LNCAP (cell line): ENCODE measurements around the gene ST7.

ENCODE experiments used
- TF ChIP-seq, protein P1 (sequence below): fragments of 450-650 bp; IDR thresholded peaks from 2 replicates; pipeline ENCODE4 v1.5.1; 2017; ENCODE audit warnings: mild to moderate bottlenecking

ST7 gene

DNA sequence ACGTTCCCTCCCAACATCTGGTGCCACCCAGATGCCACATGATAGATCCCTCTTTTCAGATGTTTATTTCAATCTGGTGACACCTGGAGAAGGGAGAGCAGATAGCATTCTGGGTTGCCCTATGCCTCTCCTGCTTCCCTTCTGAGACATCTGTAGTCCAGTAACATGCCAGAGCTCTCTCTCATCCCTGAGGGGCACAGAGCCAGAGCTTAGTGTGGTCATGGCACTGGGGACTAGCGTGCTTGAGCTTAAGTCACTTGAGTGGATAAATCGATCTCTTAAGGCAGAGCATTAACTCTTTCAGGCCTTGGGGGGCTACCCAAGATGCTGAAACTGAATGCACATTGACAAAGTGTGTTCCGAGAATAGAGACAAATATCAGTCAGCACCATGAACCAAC is 321.6 kb downstream of the ST7 start:
- TF ChIP-seq, protein P1, sequence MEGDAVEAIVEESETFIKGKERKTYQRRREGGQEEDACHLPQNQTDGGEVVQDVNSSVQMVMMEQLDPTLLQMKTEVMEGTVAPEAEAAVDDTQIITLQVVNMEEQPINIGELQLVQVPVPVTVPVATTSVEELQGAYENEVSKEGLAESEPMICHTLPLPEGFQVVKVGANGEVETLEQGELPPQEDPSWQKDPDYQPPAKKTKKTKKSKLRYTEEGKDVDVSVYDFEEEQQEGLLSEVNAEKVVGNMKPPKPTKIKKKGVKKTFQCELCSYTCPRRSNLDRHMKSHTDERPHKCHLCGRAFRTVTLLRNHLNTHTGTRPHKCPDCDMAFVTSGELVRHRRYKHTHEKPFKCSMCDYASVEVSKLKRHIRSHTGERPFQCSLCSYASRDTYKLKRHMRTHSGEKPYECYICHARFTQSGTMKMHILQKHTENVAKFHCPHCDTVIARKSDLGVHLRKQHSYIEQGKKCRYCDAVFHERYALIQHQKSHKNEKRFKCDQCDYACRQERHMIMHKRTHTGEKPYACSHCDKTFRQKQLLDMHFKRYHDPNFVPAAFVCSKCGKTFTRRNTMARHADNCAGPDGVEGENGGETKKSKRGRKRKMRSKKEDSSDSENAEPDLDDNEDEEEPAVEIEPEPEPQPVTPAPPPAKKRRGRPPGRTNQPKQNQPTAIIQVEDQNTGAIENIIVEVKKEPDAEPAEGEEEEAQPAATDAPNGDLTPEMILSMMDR: no peak

DNA sequence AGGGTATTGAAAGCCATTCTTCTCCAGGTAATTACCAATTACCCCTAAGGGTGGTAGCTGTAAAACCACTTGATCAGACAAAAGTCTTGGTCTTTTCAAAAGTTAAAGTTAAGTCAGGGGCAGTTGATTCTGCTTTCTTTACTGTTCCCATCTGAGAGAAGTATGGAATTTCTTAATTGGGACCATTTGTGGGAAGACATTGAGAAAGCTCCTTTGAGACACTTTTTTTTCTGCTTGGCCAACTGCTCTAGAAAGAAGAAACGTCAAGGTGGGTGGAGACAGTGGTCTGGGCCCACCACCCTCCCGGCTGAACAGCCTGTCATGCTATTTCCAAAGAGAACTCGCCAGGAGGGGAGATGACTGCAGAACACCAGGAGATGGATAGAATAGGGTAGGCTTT is 324.3 kb downstream of the ST7 start:
- TF ChIP-seq, protein P1: no peak

DNA sequence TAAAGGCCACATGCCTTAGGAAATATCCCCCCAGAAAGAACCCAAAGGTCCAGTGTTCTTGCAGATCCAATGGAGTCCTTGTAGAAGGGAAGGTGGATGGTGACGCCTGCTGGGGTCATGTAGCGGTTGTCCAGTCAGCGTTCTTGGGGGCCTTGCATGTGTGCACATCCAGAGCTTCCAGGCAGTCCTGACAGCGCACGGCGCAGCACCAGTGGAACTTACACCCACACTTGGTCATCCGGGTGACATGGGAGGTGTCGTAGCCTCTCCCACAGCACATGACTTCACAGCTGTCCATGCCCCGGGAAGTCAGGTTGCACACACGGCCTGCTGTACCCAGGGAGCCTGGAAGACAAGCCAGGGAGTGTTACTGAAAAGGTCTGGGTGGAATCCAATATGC is 324.7 kb downstream of the ST7 start:
- TF ChIP-seq, protein P1: no peak

DNA sequence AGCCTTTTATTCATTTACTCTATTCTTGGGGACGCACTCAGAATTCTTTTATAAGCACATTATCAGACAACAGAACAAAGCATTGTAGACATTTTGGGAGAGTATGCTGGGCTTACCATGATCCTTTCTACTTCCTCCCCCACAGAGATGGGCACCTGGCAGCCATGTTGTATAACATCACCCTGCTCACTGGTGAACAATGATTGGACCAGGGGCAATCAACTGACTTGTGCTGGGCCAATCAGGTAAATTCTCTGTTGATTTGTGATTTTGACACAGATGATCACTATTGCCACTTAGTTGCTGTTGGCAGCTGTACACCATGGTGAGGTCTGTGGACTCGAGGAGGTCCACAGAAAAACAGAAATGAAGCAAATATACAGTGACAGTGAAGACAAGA is 325.9 kb downstream of the ST7 start:
- TF ChIP-seq, protein P1: no peak
